GM19035 (cell line): Measurements from ENCODE around the gene CLMP.
A peak's percentile ranks its signal among the peaks of the same experiment; 100 is the strongest.

ENCODE experiments used
- ATAC-seq: cut with Tn5 transposase; IDR thresholded peaks from one replicate; pipeline ENCODE4 v1.9.1; 2021; ENCODE audit not compliant: unreplicated experiment

CLMP gene

GRCh38 chr11:123030517-123030916 lies 164.5 kb downstream of the CLMP start:
- ATAC-seq = no peak

DNA sequence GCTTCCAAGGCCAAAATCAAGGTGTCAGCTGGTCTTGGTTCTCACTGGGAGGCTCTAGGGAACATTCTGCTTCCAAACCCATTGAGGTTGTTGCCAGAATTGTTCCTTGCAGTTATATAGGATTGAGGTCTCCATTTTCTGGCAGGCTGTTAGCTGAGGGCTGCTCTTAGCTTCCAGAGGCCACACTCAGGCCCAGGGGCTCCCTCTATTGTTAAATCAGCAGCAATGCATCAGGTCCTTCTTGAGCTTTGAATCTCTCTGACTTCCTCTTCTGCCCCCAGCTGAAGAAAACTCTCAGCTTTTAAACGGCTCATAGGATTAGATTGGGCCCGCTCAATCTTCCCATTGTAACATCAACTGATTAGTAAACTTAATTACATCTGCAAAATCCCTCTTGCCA lies 174.1 kb downstream of the CLMP start:
- peak; percentile 72 for ATAC-seq
